Jurkat, Clone E6-1 (cell line): Measurements from ENCODE around the gene CCL17.
"Not testable (repeated sequence)": the region's sequence is repeated elsewhere in the genome, so short reads cannot be mapped to it uniquely, and the experiment has no call there.

ENCODE experiments used
- DNase-seq: peaks from one replicate; pipeline ENCODE4 v3.0.0-alpha.2; 2011; ENCODE audit warnings: low read depth, low spot score
- H3K4me3 ChIP-seq: 2 replicates; pipeline ENCODE4 v1.5.1; 2011; ENCODE audit warnings: mild to moderate bottlenecking, low read length, control low read depth, moderate library complexity

Gene CCL17

GRCh38 chr16:57391708-57392107 is 12.9 kb upstream of the CCL17 start:
- no peak overlapping the region for H3K4me3 ChIP-seq
- DNase-seq, result no peak

GRCh38 chr16:57392694-57393093 is 11.9 kb upstream of the CCL17 start:
- DNase-seq, result no peak
- H3K4me3 ChIP-seq, result no peak overlapping the region

- no peak overlapping the region for H3K4me3 ChIP-seq
- DNase-seq, result no peak
Measured at GRCh38 chr16:57394444-57394843, 10.1 kb upstream of the CCL17 start.

DNA sequence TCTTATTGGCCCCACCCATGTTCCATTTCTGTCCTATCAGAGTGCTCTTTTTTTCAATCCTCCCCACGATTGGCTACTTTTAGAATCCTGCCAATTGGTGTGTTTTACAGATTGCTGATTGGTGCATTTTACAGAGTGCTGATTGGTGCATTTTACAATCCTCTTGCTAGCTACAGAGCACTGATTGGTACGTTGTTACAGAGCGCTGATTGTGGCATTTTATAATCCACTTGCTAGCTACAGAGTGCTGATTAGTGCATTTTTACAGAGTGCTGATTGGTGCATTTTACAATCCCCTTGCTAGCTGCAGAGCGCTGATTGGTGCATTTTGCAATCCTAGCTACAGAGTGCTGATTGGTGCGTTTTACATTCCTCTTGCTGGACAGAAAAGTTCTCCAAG is 9.5 kb upstream of the CCL17 start:
- no peak overlapping the region for H3K4me3 ChIP-seq
- no peak for DNase-seq

GRCh38 chr16:57396786-57397185 is 7.8 kb upstream of the CCL17 start:
- no peak overlapping the region for H3K4me3 ChIP-seq
- no peak for DNase-seq

GRCh38 chr16:57397493-57397892 is 7.1 kb upstream of the CCL17 start:
- DNase-seq, H3K4me3 ChIP-seq: not testable (repeated sequence)

GRCh38 chr16:57401943-57402640 is 2.5 kb upstream of the CCL17 start:
- no peak for DNase-seq
- no peak overlapping the region for H3K4me3 ChIP-seq

DNA sequence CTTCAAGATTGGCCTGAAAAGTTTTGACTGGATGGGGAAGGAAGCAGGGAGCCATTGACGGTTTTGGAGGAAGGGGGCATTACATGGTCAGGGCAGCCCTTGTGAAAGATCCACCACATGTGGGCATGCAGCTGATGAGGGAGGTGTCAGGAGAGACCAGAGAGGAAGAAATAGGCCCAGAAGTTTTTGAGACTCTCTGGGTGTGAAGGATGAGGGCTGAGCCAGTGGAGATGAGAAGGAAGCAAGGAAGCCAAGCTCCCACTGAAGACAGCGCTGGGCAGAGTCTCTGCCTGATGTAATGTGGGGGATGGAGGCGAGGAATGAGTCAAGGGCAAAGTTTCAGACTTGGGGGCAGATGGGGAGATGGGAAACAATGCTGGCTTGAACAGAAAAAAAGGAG is 530 bp downstream of the CCL17 start:
- DNase-seq, result no peak
- no peak overlapping the region for H3K4me3 ChIP-seq

DNA sequence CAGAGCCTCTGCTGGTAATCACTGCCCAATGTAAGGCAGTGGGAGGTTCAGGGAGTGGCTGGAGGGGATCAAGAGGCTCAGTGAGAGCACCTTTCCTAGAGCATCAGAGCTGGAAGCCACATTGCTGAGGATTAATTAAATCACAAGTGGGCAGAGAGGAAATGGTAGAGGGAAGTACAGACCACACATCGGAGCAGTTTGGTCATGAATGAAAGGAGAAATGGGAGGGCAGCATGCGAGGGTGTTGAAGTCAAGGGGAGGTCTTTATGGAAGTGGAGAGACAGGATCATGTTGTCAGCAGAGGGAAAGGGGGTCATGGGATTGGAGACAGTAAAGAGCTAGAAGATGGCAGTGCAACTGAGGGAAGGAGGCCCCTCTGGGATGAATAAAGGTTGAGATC is 2.3 kb downstream of the CCL17 start:
- no peak overlapping the region for H3K4me3 ChIP-seq
- no peak for DNase-seq

DNA sequence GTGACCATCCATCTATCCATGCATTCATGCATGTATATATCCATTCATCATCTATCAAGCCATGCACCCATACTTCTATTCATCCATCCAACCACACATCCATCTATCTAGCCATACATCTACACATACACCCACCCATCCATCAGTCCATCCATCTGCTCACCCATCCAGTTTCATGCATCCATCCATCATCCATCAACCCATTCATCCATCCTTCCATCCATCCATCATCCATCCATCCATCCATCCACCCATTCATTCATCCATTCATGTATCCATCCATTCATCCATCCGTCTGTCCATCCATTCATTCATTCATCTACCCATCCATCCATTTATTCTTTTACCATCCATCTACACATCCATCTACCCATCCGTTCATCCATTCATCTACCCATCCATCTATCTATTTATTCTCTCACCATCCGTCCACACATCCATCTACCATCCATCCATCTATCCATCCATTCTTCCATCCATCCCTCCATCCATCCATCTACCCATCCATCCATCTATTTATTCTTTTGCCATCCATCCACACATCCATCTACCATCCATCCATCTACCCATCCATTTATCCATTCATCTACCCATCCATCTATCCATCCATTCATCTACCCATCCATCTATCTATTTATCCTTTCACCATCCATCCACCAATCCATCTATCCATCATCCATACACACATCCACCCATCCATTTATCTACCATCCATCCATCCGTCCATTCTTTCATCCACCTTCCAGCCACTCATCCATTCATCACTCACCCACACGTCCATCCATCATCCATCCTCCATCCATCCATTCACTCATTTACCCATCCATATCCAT is 3.2 kb downstream of the CCL17 start:
- no peak overlapping the region for H3K4me3 ChIP-seq
- no peak for DNase-seq

GRCh38 chr16:57409065-57409464 is 4.5 kb downstream of the CCL17 start:
- no peak overlapping the region for H3K4me3 ChIP-seq

DNA sequence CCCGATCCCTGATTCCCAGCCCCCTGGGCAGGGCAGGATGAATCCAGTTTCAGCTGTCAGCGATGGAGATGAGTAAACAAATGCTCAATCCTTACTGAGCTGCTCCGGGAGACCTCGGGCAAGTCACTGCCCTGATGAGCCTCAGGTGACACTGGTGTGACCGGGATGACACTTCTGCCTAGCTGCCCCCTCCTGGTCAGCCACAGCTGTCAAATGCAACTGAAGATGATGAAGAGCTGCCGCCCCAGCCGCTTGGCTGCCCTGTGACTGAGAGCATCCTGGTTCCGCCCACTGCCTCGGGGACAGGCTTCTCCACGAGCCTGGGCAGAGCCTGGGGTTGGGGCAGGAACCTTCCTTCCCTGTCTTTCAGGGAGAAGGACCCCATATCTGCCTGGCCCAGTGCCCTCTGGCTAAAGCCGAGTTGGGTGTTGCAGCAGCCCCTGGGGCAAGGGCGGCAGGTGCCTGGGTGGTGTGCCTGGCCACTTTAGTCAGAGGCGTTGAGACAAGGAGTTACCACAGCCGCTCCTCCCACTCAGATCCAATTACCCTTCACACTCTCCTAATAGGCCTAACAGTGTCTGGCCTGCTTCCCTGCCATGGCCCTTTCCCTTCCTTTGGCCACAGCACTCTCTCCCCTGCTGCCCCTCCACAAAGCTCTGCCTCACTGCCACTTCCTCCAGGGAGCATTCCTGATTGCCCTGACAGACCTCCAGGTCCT is 5.5 kb downstream of the CCL17 start:
- no peak for DNase-seq
- H3K4me3 ChIP-seq, result no peak overlapping the region

More at GRCh38 chr16:57409065-57409464, 4.5 kb downstream of the CCL17 start:
- no peak for DNase-seq

- DNase-seq, result no peak
- H3K4me3 ChIP-seq, result no peak overlapping the region
Measured at GRCh38 chr16:57411362-57411976, 6.9 kb downstream of the CCL17 start.

DNA sequence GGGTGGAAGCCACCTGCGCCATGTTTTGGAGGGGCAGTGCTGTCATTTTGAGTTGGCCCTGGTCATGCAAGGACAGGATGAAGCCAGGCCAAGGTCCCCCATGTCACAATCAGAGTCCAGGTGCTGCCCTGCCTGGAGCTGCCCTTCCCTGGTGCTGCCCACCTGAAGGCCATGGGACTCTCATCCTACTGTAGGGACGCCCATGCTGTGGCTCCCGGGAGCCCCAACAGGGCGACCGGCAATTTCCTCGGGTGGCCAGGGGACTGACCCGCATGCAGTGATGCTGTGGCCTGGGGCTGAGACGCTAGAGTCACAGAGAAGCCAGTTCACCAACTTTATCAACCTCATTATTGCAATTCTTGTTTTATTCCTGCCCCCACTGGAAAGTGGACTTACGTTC is 8.0 kb downstream of the CCL17 start:
- no peak overlapping the region for H3K4me3 ChIP-seq

DNA sequence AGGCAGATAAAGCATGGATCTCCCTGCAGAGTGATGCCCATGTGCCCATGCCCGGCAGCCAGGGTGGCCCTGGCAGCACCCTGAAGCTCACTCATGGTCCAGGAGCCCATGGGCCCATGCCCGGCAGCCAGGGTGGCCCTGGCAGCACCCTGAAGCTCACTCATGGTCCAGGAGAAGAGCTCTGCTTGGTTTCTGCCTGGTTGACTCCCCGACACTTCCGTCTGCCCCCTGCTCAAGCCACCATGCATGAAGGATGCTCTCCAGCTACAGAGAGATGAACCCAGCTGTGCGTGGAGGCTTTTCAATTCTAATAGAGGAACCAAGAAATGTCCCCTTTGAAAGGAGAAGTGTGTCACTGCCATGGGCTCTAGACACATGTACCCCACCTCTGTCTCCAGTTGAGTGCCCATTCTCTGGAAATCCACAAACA is 8.7 kb downstream of the CCL17 start:
- no peak for DNase-seq

More for the DNA sequence above, 8.0 kb downstream of the CCL17 start:
- DNase-seq, result no peak

DNA sequence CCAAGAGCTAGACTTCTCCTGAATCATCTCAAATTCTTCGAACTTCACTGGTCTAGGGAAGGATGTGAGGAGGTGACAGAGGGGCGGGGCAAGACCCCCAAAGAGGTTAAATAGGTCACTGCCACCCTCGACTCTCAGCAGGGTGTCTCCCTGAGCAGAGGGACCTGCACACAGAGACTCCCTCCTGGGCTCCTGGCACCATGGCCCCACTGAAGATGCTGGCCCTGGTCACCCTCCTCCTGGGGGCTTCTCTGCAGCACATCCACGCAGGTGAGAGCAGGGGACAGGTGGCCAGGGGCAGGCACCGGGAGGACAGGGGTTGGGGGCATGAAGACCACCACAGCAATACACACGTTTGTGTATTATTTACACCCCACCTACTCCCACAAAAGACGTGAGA is 9.2 kb downstream of the CCL17 start:
- no peak overlapping the region for H3K4me3 ChIP-seq
- no peak for DNase-seq

More for the DNA sequence above, 8.7 kb downstream of the CCL17 start:
- no peak overlapping the region for H3K4me3 ChIP-seq

DNA sequence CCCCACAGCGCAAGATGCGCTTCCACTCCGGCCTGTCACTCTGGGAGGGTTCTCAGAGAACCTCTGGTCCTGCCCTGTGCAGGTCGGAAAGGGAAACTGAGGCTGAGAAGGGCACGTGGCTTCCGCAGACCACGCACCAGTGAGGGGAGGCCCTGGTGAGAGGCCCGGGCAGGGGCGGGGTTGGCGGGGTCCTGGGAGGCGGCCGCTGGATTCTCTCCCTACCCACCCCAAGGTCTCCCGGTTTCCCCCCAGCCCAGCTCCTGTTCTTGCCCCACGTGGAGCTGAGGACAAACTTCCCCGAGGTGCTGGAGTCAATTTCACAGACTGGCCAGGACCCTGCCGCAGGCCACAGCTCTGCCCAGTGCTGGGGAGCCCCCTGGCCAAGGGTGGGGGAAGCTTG is 11.5 kb downstream of the CCL17 start:
- DNase-seq, result no peak
- no peak overlapping the region for H3K4me3 ChIP-seq

DNA sequence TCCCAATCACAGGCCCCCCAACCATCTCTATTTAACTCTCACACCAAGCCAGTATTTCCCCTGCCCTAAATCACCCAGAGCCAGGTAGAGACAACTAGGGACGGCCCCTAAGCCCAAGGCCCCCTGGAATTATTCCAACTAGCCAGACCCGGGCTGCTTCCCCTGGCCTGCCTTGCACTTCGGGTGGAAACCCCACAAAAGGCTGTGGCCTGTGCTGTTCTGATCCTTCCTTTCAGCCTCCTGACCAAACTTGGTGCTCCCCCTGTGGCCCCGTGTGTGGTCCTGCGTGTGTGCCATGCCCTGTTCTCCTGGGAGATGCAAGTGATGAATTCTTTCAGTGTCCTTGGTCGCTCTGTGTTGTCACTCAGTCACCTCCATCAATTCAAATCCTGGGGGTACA is 14.9 kb downstream of the CCL17 start:
- DNase-seq, result no peak
- no peak overlapping the region for H3K4me3 ChIP-seq
